HG03159 (cell line): ENCODE results near the gene CD38.
"Not testable (repeated sequence)": the region's sequence is repeated elsewhere in the genome, so short reads cannot be mapped to it uniquely, and the experiment has no call there.

Experiments
- ATAC-seq: cut with Tn5 transposase; IDR thresholded peaks from one replicate; pipeline ENCODE4 v1.9.1; 2021; ENCODE audit warnings: mild to moderate bottlenecking, moderate library complexity; ENCODE audit not compliant: unreplicated experiment

CD38 gene

DNA sequence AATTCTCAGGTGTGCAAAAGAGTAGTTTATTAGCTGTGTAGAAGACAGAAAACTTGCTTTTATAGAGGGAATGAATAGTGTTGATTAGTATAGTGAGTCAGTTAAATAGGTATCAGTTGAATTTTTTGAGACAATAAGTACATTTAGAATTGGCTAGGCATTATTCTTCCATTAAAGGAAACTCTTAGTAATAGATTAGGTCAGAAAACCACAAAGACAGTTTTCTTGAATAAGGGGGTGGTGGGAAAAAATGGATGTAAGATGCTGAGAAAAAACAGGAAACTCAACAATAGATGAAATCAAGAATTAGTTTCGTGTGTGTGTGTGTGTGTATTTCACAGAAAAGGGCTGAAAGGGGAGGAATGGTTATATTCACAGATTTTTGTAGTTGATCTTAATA, 16.8 kb downstream of the CD38 start:
- no peak for ATAC-seq

DNA sequence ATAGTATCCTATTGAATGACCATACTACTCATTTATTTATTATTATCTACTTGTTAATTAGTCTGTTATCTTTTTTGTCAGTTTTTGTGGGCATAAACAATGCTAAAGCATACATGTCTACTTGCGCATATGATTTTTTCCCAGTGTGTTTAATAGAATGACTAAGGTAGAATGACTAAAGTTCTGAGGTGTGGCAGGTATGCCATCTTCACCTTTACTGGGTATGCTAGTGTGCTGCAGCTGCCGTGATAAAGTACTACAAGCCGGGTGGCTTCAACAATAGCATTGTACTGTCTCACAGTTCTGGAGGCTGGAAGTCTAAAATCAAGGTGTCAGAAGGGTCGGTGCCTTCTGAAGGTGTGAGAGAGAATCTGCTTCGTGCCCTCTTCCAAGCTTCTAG, 19.2 kb downstream of the CD38 start:
- ATAC-seq: no peak

DNA sequence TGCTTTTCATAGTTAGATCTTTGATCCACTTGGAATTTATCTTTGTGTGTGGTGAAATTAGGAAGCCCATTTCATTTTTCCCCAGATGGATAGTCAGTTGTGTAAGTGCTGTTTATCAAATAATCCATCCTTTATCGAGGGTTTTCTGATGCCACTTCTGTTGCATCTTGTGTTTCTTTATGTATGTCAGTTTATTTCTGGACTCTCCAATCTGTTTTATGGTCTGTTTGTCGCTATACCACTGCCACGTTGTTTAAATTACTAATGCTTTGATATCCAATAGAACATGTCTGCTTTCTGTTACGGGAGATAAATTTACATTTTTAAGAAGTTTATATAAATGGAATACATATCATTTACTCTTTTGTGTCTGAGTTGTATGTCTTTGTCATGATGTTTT, 21.0 kb downstream of the CD38 start:
- ATAC-seq: no peak

DNA sequence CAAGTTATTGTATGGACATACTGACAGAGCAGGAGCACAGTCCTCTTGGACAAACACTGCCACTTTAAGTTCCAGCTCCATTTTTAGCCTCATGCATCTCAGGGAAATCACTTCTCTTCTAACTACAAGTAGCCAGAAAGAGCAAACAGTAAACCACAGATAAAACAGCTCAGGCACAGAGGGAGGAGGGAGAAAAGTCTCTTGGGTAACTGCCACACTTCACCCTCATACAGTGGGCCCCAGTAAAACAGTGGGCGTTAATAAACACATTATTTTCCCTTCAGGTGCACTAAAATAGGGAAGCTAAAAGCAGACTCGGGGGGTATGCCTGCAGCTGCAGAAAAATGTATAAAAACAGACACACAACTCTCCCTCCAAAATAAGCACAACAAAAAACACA, 21.6 kb downstream of the CD38 start:
- no peak for ATAC-seq

DNA sequence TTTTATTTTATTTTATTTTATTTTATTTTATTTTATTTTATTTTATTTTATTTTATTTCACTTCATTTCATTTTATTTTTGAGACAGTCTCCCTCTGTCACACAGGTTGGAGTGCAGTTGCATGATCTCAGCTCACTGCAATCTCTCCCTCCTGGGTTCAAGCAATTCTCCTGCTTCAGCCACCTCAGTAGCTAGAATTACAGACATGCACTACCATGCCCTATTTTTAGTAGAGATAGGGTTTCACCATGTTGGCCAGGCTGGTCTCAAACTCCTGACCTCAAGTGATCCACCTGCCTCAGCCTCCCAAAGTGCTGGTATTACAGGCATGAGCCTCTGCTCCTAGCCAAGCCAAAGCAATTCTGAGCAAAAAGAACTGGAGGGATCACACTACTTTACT, 24.4 kb downstream of the CD38 start:
- ATAC-seq: not testable (repeated sequence)

DNA sequence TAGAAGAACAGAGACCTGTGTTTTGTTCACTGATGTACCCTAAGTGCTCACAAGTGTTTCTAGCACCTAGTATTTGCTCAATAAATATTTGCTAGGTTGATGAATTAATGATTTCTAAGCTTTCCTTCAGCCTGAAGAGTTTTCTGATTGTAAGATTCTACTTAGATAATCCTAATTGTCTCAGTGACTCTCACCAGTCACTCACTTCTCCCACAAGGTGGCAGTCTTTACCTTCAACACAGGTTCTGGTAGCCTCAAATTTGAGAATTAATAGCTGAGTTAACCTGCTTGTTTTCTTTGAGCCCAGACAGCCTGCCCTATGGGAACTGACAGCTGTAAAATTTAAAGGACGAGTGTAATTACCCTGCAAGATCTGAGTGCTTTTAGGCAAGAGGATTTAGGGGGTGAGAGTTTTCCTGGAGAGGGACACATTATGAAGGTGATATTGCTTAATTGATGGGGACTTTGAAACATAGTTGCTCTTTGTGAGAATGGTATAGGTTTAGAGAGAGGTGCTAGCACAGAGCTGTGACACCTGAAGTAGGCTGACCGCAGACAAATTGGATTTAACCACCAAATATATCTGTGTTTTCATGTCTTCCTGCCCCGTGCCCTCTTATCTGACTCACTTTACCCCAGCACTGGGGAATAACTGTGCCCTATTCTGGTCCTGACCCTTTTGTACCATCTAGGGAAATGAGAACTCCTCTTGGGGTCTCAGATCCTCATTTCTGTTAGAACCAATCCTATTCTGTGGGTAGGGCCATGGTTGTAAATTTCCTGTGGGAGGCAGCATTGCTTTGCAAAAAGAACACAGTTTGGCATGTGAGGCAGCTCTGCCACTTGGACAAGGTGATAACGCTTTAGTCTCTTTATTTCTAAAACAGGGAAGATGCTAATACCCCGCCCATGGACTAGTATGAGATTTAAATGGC, 27.7 kb downstream of the CD38 start:
- peak; percentile 40 for ATAC-seq

DNA sequence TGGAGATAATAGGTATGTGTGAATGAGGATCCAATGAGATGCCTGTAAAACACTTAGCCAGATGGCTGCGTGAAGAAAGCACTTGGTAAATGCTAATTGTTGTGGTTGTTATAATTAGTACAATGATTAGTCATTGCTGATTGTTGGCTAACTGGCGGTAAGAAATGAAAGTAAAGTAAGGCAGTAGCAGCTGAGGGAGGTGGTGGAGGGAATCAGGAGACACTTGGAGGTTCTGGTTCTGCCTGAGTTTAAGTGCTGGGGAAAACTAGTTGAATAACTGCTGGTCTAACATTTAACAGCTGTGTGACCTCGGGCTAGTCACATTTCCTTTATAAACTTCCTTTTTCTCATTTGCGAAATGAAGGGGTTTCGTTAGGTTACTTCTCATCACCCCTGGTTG, 30.9 kb downstream of the CD38 start:
- ATAC-seq: peak; percentile 76

DNA sequence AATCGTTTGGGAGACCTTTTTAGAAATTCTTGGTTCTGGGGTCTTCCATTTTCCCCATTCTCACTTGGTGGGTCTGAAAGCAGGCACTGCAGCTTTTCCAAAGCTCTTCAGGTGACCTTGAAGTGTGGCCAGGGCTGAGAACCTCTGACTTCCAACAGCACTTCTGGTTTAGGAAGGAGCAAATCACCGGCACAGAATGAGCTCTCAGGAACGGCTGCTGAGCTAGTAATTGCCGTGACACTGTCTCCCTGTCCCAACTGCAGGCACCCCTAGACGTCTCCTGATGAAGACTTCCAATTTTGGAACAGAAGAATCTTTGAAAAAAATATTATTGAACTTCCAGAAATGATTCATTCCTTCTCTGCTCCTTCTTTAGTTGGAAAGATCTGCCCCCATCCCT, 31.3 kb downstream of the CD38 start:
- no peak for ATAC-seq

DNA sequence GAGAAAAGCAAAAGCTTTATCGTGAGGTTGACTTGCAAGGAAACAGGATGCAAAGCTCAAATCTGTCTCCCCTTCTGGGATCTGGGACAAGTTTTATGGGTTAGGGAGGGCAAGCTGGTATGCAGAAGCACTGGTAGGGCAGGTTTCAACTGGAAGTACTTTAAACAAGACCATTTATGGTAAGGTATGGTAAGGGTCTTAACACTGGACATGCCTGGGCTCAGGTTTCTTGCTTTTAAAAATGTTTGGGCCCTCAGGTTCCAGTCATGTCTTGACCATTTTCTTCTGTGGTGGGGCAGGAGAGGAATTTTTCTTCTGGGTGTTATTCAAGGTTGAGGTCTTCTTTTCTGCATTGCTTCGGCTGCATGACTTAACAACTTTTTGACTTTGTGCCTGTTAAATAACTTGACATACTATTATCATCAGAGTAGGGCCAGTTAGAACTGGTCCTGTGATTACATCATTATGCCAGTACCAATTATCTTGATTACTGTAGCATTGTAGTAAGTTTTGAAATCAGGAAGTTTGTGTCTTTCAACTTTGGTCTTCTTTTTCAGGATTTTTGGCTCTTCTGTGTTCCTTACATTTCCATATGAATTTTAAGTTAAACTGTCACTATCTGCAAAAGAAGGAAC, 33.7 kb downstream of the CD38 start:
- ATAC-seq: no peak

DNA sequence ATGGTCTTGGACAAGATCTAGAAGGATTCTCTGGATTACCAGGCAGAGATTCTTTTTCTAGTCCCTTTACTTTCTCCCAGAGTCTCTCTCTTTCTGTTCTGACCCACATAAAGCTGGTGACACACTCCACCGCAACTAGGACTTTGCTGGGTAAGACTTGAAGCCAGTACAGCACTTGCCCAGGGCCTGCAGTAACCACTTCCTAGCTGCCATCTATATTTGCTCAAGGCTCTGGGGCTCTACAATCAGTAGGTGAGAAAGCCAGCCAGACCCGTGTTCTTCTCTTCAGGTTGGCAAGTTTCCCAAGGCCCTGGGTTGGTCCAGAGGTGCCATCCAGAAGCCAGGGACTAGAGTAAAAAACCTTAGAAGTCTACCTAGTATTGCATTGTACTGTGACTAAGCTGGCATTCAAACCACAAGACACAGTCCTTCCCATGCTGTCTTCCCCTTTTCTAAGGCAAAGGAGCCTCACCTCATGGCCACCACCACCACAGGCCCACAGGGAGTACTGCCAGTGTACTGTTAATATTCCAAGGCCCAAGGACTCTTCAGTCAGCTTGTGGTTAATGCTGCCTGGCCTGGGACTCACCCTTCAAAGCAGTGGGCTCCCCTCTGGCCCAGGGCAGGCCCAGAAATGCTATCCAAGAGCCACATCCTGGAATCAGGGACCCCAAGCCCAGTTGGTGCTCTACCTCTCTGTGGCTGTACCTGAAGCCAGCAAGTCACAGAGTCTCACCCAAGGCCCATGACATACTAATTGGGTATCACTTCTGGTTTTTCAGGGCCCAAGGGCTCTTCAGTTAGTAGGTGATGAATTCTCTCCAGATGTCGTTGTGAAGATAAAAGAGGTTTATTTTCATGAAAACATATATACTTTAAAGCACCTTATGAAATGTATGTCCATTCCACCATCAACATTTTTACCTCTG, 54.7 kb downstream of the CD38 start:
- ATAC-seq: no peak

DNA sequence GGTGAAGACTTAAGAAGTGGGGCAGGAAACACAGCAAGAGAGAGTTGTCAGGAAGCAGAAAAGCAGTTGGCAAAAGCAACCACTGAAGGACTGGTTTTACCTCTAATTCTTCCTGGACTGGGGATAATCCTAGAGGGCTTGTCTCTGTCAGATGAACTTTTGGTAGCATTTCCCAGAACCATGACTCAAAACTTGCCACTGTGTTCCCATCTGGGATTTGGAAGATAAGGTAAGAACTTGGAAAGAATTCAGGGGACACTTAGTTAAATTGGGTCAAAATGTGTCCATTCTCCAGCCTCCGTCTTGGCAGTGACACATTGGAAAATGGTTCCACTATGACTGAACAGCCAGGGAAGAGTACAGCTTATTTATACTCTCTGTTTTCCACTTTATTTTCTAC, 55.7 kb downstream of the CD38 start:
- no peak for ATAC-seq

DNA sequence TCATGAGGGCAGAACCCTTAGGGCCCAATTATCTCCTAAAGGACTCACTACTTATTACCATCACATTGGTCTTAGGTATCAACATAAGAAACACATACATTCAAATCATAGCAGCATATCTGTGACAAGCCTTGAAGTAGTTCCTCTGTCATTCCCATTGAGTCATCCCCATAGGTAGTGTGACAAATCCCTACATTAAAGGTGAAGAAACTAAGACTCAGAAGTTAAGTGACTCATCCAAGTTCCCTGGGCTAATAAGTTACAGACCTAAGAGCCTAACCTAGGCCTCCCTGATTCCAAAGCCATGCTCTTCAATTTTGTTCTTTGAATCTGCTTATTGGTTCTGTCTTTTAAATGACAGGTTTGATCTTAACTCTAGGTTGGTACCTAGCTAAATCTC, 58.2 kb downstream of the CD38 start:
- peak; percentile 41 for ATAC-seq

DNA sequence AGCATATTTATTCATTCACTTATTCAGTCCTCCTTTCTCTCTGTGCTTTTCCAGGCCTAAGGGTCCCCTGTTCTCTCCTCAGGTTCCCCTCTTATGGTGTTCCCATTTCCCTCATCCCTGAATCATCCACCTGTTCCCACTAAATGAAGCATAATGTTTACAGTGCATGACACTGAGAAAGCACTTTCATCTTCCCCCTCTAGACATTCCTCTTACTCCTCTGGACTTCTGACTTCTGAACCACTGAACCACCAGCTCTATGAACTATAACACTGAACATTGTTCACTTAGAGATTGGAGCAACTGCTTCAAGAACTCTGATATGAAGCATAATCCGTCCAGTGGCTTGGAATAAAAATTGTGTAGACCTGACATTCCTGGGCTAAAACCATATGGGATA, 59.5 kb downstream of the CD38 start:
- ATAC-seq: no peak

DNA sequence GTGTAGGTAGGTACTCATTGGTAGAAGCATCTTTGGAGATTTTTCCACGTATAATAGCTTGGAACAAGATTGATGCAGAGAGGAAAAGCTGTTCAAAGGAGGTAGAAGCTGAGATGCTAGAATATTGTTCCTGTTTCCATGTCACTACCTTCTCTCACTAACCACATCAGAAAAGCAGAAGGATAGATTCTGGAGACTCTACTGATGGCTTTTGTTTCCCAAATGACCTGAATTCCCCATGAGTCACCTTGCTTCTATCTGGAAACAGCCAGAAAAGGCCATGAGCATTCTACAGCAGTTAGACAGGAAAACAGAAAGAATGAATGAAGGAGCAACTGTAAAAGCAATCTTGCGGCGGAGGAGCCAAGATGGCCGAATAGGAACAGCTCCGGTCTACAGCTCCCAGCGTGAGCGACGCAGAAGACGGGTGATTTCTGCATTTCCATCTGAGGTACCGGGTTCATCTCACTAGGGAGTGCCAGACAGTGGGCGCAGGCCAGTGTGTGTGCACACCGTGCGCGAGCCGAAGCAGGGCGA, 63.1 kb downstream of the CD38 start:
- not testable (repeated sequence) for ATAC-seq

DNA sequence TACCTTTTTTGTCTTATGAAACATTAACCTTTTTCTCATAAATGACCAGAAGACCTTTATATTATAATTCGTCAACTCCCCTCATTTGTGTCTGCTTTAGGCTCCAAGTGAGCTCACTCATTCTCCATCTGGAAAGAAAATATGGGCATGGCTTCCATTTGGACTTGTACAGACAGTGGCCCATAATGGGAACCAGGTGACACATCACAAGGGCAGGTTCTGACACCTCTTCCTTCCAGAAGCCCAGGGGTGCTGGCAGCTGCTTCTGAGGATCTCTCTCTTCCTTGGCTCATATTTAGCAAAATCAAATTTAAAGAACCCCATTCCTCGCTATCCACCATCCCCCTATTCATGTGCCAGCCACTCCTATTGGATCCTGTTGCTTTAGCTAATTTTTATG, 69.6 kb downstream of the CD38 start:
- no peak for ATAC-seq

DNA sequence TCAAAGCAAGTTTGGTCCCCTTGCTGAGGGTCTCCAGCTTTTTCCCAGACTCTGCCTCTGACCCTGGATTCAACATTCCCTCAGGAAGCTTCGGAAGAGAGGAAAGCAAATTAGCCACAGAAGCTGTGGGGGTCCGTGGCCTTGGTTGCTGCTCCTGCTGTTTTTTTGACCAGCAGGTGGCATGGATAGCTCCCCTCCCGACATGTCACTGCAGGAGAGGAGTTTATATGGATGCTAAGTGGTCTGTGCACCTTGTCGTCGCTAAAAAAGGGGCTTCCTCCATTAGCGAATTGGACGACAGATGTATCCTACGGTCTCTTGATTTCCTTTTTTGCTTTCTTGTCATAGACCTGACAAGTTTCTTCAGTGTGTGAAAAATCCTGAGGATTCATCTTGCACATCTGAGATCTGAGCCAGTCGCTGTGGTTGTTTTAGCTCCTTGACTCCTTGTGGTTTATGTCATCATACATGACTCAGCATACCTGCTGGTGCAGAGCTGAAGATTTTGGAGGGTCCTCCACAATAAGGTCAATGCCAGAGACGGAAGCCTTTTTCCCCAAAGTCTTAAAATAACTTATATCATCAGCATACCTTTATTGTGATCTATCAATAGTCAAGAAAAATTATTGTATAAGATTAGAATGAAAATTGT, 70.2 kb downstream of the CD38 start:
- ATAC-seq: no peak

DNA sequence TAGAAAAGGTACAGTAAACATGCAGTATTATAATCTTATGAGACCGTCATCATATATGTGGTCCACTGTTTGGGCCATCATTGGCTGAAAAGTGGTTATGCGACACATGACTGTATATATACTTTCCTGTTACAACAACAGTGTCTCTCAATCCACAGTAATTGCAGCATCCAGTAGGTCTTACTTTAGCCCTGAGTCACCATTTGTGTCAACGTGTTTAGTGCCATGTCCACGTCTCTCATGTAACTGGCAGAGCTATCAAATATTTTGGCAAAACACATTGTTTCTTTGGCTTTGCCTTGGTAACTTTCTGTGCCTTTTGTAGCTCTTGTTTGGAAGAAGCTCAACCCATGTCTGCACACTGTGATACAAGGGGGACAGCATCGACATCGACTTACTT, 73.8 kb downstream of the CD38 start:
- no peak for ATAC-seq

DNA sequence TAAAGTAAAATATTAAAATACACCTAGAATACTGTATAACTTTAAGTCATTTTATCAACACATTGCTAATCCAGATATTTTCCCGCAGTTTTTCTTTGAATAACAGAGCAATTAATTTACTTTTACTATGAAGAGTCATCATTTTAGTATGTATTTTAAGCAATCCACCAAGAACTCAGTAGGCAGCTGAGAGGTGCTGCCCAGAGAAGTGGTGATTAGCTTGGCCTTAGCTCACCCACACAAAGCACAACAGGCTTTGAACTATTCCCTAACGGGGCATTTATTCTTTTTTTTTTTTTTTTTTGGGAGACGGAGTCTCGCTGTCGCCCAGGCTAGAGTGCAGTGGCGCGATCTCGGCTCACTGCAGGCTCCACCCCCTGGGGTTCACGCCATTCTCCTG, 74.4 kb downstream of the CD38 start:
- no peak for ATAC-seq

DNA sequence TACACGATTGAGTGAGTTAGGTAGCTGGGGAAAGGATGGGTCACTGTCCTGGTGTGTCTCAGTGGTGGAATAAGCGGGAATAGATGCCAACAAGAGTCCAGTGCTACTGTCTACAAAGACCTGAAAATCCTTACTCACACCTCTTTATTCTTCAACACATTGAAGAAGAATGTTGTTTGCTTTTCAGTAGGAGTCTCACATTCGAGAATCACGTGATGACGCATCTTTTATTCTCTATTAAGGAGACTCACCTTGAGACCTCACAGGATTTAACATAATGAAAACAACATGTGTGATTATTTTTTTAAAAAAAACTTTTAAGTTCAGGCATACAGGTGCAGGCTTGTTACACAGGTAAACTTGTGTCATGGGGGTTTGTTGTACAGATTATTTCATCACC, 75.2 kb downstream of the CD38 start:
- no peak for ATAC-seq

DNA sequence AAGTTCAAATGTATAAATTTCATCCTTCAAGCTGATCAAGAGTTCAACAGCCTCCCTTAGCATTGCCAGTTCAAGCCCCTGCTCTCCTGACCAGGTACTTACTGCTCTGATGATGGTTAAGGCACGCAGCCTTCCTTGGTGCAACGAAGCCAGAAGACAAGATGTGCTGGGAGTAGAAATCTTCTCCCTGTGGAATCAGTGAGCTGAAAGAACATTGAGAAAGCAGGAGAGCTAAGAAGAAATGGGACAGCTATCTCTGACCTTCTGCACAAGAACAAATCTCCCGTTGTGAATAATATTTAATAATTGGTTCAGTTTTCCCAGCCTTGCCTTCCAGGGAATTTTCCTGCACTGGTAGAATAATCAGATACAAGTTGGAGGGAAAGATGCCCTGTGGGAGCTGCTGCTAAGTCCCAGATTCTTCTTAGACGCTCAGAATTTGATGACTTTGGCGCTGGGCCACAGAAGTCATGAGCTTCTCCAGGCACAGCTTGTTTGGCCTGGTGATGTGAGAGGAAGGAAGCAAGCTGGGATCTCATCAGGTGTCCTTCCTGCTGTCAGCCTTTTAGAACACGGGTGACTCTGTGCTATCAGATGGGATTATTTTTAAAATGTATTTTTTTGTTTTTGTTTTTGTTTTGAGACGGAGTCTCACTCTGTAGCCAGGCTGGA, 77.8 kb downstream of the CD38 start:
- no peak for ATAC-seq
